VCaP (cell line): ENCODE results near the gene TANGO2.

Source experiments
- H3K27ac ChIP-seq: fragments of 450-650 bp; 2 replicates; pipeline ENCODE4 v1.5.1; 2017
- TF ChIP-seq, protein P1 (sequence below): fragments of 450-650 bp; conservative IDR thresholded peaks from 2 replicates; pipeline ENCODE4 v1.5.1; 2017; ENCODE audit warnings: mild to moderate bottlenecking, moderate library complexity

The TANGO2 gene

DNA sequence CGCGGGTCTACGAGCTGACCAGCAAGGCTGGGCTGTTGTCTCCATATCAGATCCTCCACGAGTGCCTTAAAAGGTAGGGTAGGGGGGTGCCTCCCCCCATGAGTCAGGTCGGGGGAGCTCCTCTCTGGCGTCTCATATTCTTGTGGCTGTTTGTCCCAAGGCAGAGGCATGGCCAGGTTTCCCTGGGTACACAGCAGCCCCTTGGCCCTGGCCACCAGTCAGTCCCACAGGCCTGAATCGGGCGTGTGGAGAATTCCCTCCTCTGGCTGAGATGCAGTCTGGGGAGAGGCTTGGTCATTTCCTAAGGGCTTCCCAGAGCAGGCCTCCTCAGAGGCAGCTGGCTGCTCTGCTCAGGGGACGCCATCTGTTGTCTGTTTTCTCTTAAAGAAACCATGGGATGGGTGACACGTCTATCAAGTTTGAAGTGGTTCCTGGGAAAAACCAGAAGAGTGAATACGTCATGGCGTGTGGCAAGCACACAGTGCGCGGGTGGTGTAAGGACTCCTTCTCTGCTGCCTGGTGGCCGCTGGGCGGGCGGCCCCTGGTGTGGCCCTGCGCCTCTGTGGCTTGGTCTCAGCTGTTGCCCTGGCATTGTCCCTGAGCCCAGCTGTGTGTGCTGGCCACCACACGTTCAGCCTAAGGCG, 85.4 kb downstream of the TANGO2 start:
- TF ChIP-seq, protein P1, sequence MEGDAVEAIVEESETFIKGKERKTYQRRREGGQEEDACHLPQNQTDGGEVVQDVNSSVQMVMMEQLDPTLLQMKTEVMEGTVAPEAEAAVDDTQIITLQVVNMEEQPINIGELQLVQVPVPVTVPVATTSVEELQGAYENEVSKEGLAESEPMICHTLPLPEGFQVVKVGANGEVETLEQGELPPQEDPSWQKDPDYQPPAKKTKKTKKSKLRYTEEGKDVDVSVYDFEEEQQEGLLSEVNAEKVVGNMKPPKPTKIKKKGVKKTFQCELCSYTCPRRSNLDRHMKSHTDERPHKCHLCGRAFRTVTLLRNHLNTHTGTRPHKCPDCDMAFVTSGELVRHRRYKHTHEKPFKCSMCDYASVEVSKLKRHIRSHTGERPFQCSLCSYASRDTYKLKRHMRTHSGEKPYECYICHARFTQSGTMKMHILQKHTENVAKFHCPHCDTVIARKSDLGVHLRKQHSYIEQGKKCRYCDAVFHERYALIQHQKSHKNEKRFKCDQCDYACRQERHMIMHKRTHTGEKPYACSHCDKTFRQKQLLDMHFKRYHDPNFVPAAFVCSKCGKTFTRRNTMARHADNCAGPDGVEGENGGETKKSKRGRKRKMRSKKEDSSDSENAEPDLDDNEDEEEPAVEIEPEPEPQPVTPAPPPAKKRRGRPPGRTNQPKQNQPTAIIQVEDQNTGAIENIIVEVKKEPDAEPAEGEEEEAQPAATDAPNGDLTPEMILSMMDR, result no peak
- H3K27ac ChIP-seq, result no peak overlapping the region

DNA sequence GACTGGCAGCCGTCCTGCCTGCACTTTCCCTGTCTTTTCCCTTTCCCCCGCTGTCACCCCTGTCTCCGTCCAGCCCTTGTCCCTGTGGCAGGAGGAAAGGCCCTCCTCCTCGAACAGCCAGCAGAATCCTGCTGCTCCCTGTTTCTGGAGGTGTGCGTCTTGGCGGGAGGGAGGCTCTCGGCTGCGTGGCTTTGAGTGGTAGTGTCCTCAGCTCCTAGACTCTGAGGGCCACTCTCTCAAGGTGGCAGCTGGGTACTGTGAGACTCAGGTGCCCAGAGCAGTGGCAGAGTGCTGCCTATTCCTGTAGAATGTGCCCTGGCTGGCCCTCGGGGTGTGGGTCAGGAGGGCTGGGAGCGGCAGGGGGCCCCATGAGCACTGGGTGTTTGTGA, 85.9 kb downstream of the TANGO2 start:
- TF ChIP-seq, protein P1, result no peak
- no peak overlapping the region for H3K27ac ChIP-seq

DNA sequence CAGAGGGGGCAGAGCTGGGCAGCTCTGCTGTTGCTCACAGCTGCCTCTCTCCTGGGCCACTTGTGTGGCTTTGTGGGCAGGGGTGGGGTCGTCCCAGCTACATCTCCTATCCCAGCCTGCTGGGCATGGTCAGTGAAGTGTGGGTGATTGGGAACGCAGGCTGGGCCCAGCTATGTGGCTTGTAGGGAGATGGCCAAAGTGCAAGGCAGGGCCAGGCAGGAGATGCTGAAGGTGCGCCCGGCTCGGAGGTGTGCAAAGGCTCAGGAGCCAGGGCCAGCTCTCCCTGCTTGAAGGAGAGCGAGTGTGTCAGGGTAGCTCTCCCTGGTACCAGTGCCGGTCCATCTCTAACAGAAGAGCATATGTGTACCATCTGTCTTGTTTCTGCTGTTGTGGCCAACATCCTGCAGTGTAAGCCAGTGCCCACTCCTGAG, 86.6 kb downstream of the TANGO2 start:
- no peak overlapping the region for H3K27ac ChIP-seq
- TF ChIP-seq, protein P1, result no peak

DNA sequence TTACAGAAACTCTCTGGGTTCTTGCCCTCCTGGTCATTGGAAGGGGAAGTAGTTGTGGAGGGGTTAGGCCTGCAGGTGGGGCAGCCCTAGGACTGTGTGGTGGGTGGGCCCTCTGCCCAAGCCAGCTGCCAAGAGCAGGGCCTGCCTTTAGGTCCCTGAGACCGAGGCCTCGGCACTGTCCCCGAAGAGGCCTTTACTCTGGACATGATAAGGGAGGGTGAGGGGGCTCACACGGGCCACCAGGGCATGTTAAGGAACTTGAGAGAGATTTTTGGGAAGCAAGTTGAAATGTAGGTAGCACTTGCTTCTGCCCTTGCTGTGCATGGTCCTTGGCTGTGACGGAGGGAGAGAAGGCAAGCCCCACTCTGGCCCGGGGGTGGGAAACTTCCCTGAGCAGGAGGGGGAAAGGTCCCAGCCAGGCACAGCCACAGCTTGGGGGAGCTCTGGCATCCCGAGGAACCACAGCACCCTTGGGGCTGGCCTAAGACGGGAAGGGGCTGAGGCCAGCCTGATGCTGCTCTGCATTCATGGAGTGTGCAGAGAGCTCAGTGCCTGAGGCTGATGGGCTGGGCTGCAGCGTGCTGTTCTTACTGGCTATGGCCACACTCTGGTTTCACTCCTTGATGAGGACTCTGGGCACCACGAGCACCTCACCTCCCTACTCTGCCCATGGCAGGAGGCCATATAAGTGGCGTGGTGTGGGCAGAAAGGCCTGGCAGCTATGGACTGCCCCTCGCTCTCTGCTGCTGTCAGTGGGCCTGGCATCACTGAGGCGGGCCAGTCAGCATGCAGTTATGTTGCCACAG, 87.2 kb downstream of the TANGO2 start:
- TF ChIP-seq, protein P1, result no peak

DNA sequence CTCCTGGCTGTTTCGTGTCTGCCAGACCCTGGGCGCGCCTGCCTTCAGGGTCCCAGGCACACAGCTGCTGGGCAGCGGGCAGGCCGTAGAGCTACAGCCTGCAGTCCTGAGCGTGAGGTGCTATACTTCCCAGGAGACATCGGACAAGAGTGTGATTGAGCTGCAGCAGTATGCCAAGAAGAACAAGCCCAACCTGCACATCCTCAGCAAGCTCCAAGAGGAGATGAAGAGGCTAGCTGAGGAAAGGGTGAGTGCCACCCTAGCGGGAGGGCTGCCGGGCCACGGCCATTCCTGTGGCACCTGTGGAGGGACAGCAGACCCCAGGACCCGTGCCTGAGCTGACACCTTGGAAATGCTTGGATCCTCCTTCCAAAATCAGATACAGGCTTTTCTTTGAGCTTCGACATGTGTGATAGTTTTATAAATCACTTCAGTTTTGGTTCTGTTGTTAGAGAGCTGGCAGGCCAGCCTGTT, 87.9 kb downstream of the TANGO2 start:
- peak overlapping the region; percentile 4; the same call in 1 of the 2 replicates for H3K27ac ChIP-seq
- TF ChIP-seq, protein P1, result no peak

More for the DNA sequence above, 87.2 kb downstream of the TANGO2 start:
- no peak overlapping the region; the same call in 1 of the 2 replicates for H3K27ac ChIP-seq

DNA sequence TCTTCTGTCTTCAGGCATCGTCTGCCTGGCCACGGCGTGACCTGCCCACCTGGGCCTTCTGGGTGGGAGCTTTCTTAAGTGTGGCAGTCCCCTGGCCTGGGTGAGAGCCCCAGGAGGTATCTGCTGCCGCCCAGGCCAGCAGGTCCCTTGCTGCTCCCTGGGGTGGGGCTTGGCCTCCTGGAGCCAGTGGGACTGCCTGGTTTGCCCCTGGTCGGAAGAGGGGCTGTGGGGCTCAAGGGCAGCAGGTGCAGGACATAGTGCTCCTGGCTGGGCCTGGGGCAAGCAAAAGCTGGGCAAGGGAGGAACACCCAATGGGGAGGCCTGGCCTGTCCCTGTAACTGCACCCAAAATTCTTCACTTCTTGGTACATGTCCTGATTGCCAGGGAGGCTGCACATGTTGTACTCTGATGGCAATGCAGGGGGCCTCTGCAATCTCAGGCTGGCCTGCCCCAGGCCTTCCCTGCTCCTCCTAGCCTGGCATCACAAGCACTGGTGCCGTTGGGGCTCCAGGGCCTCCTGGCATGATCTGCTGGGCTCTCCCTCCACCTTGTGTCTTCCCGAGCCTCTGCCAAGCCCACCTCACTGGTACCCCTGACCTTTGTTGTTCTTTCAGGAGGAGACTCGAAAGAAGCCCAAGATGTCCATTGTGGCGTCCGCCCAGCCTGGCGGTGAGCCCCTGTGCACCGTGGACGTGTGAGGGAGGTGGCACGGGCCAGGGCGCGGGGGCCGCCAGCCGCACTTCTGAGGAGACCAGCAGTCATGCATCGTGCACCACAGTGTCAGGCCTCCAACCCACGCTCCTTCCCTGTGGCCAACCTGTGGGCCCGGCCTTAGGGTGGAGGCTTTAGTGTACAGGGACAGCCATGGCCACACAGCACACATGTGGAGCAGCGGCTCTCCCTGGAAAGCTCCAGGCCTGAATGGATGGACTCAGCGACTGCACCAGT, 88.8 kb downstream of the TANGO2 start:
- H3K27ac ChIP-seq, result peak overlapping the region; percentile 38; the same call in 1 of the 2 replicates
- TF ChIP-seq, protein P1, result no peak
